Measurements from ENCODE around the gene SLC7A6. TPM values are rescaled to one million over a fixed set of nuclear protein-coding genes. Genes with fewer than 3 reads are reported as not detected.

Gene SLC7A6
- 5.3 and 13.6 TPM in 2 replicates for total RNA-seq

DNA sequence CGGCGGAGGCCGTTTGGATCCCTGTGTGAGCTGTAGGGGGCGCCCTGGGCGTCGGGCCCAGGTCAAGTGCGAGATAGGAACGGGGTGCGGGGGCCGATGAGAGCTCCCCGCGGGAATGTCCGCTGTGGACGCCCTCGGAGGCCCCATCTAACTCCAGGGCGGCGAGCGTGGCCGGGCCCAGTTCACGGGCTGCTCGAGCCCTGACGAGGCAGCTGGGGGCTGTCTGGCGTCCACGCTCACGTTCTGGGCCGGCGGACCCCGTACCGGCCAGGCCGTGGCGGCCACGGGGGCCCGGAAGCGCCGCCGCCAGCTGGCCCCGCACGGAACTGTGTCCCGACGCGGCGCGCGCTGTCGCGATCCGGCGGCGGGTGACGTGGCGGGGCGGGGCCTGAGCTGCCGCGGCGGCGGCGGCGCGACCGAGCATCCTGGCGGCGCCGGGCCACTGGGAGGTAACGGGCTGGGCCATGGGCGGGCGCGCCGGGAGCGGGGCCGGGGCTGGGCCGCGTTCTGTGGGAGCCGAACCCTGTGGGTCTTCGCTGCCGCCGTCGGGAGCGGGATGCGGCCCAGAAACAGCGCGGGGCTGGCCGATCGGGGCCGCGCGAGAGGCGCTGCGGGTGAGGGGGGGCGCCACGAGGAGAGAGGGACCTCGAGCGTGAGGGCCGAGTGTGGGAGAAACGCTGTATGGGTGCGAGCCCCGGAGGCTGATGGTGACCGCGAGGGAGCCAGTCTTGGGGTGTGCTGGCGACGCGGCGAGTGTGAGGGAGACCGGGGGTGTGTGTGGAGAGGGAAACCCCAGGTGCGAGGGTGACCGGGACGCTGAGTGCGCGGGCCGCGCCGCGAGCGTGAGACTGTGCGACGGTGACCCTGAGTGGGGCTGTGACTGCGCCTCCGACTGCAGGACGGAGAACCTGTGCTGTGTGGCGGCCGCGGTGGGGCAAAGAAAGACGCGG is at the start of gene SLC7A6:
TSS of gene SLC7A6 (plus strand) at position 399 of the 950 bp plus-strand sequence. CDS start 10,201 bp downstream, outside the sequence.

DNA sequence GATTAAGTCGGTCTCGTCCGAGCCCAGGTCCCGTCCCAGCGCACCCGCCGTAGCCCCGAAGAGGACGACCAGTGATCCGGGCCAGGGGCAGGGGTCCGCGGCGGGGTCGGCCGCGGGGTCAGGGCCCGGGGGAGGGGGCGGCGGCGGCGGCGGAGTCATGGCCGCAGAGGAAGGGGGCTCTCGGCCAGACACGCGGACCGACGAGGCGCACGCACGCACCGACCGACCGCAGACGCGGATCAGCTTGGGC is 28.5 kb upstream of the SLC7A6 start, which contains the start of gene ESRP2:
TSS of gene ESRP2 (minus strand) at position 241 of the 250 bp plus-strand sequence. CDS start at position 159, 82 bp downstream.

GRCh38 chr16:68244903-68245853 is 19.1 kb upstream of the SLC7A6 start, which contains the start of gene PLA2G15:
Gene PLA2G15 (plus strand): TSS chr16:68245373. CDS start chr16:68245427, 54 bp downstream.

DNA sequence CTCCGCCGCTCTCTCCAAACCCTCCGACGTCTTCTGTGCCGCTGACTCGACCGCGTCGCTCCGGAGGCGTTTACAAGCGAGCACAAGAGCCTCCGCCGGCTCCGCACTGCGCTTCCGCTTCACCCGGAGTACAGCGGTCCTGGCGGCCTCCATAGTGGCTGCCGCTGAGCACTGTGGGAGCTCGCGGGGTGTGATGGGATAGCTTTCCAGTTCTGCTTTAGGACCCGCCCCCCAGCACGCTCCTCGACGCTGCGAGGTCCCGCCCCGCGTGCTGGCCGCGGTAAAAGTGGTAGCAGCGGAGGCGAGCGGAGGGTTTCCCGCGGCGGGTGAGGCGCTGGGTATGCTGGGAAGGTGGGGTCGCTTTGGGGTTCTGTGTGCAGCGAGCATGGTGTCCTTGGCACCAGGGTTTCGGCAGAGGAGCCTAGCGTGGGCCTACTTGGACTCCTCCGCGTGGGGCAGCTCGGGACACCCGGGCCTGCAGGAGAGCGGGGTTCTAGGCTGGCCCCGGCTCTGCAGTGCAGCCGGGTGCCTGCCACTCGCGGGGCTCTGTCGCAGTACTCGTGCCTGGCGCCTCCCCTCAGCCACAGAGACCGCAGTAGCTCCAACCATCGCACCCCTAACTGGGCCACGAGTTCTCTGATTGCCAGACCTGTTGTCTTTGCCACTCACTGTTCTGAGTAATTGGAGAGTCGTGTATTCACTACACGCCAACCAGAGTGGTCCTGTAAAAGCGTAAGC is 46.6 kb downstream of the SLC7A6 start, which contains the start of the genes PRMT7 and SLC7A6OS:
TSS of gene PRMT7 (plus strand) at position 246 of the 738 bp plus-strand sequence. CDS start 4,961 bp downstream, outside the sequence.
TSS of gene SLC7A6OS (minus strand) at position 173 of the 738 bp plus-strand sequence. CDS start at position 153, 20 bp downstream.

Other genes with a start within 250 kb of the SLC7A6 start
- gene DPEP2NB, start 248.6 kb upstream of the SLC7A6 start, total RNA-seq, result not detected in 2 replicates
- 5.5 and 5.8 TPM in 2 replicates for gene DDX28, start 241.3 kb upstream of the SLC7A6 start, total RNA-seq
- 4.6 and 4.9 TPM in 2 replicates for gene DUS2, start 241.2 kb upstream of the SLC7A6 start, total RNA-seq
- gene NFATC3, start 179.2 kb upstream of the SLC7A6 start, total RNA-seq, result 15.7 and 18.8 TPM in 2 replicates
- gene ESRP2, start 28.4 kb upstream of the SLC7A6 start, total RNA-seq, result not detected in 2 replicates
- gene PLA2G15, start 19.2 kb upstream of the SLC7A6 start, total RNA-seq, result 11.7 and 13.8 TPM in 2 replicates
- gene SLC7A6OS, start 46.4 kb downstream of the SLC7A6 start, total RNA-seq, result 4.2 and 6.2 TPM in 2 replicates
- gene PRMT7, start 46.5 kb downstream of the SLC7A6 start, total RNA-seq, result 32.4 and 33.9 TPM in 2 replicates
- gene SMPD3, start 184.0 kb downstream of the SLC7A6 start, total RNA-seq, result under 0.01 TPM in 1 of 2 replicates, not detected in the other

Data from cardiac ventricle fibroblast (primary cell).